H1 (cell line): ENCODE data around the gene SLC7A7. TPM values are rescaled to one million over a fixed set of nuclear protein-coding genes. Genes with fewer than 3 reads are reported as not detected.

ENCODE experiments used
- CTCF ChIA-PET: fragments of 300-600 bp; sonication (Branson Sonifier 250); formaldehyde crosslinking; loops from one replicate; lab custom pipeline; 2021; ENCODE audit not compliant: partially characterized antibody; lab: Charles Lee
- POLR2A ChIA-PET: fragments of 300-600 bp; sonication (Branson Sonifier 250); formaldehyde crosslinking; loops from one replicate; lab custom pipeline; 2021; ENCODE audit warnings: inconsistent platforms; ENCODE audit not compliant: partially characterized antibody; lab: Charles Lee
- DNase-seq, 2 experiments: peaks; one replicate each; pipeline versions ENCODE4 v3.0.0 to v3.0.0-alpha.2; 2010 to 2022; ENCODE audit warnings: low spot score in 2 of 2, low read depth in 1 of 2, mixed read lengths in 1 of 2
- FAIRE-seq: peaks from 2 replicates; lab custom pipeline; 2011; peaks lifted over from hg19 to GRCh38; lab: Jason Lieb, UNC
- H2AFZ ChIP-seq: 2 replicates; pipeline ENCODE4 v1.8.1; 2012; ENCODE audit warnings: low read length, inconsistent platforms
- H2AK5ac ChIP-seq: 2 replicates; pipeline ENCODE4 v1.6.1; 2013; ENCODE audit warnings: low read depth, low read length
- H2BK120ac ChIP-seq: replicated peaks from 2 replicates; pipeline ENCODE3; 2013; ENCODE audit warnings: low read depth, low read length, inconsistent platforms
- H2BK12ac ChIP-seq: 2 replicates; pipeline ENCODE4 v1.6.1; 2013; ENCODE audit warnings: low read depth, low read length
- H2BK15ac ChIP-seq: 2 replicates; pipeline ENCODE4 v1.6.1; 2013; ENCODE audit warnings: low read length
- H2BK20ac ChIP-seq: 2 replicates; pipeline ENCODE4 v1.6.1; 2013; ENCODE audit warnings: low read length
- H2BK5ac ChIP-seq: 2 replicates; pipeline ENCODE4 v1.6.1; 2013; ENCODE audit warnings: low read depth, low read length
- H3K14ac ChIP-seq: 2 replicates; pipeline ENCODE4 v1.6.1; 2013; ENCODE audit warnings: inconsistent platforms; ENCODE audit not compliant: insufficient read length
- H3K18ac ChIP-seq: 2 replicates; pipeline ENCODE4 v1.6.1; 2013; ENCODE audit warnings: low read length; ENCODE audit errors: extremely low read depth
- H3K23ac ChIP-seq: 2 replicates; pipeline ENCODE4 v1.6.1; 2013; ENCODE audit warnings: inconsistent platforms; ENCODE audit not compliant: insufficient read length
- H3K23me2 ChIP-seq: 2 replicates; pipeline ENCODE4 v1.6.1; 2013; ENCODE audit warnings: low read depth, low read length
- H3K27ac ChIP-seq: 2 replicates; pipeline ENCODE4 v1.6.1; 2011; ENCODE audit warnings: low read depth, low read length, inconsistent platforms
- H3K27me3 ChIP-seq, 4 experiments: replicated peaks in 1 of 4; 1 replicate in 1 of 4; 2 replicates in 3 of 4; pipeline versions ENCODE4 v1.6.1 to v1.8.1; 2011 to 2013; ENCODE audit warnings: low read length in 3 of 4, mild to moderate bottlenecking in 3 of 4, inconsistent platforms in 2 of 4, mixed read lengths in 2 of 4, moderate library complexity in 1 of 4; ENCODE audit not compliant: control insufficient read depth in 3 of 4, insufficient read depth in 3 of 4; ENCODE audit errors: extremely low read depth in 1 of 4
- H3K36me3 ChIP-seq, 4 experiments: 2 replicates each; pipeline versions ENCODE4 v1.6.1 to v1.8.1; 2011 to 2013; ENCODE audit warnings: mild to moderate bottlenecking in 4 of 4, low read length in 3 of 4, moderate library complexity in 2 of 4, control low read depth in 1 of 4, inconsistent platforms in 1 of 4; ENCODE audit not compliant: insufficient read depth in 4 of 4, control insufficient read depth in 2 of 4
- H3K4ac ChIP-seq: replicated peaks from 2 replicates; pipeline ENCODE3; 2013; ENCODE audit warnings: low read length, low read depth, mixed read lengths, inconsistent platforms; ENCODE audit not compliant: insufficient read length
- H3K4me1 ChIP-seq, 4 experiments: replicated peaks in 1 of 4; 1 replicate in 1 of 4; 2 replicates in 3 of 4; pipeline versions ENCODE4 v1.6.1 to v1.8.1; 2011 to 2013; ENCODE audit warnings: low read length in 3 of 4, inconsistent platforms in 2 of 4, mixed read lengths in 1 of 4; ENCODE audit not compliant: insufficient read depth in 4 of 4, control insufficient read depth in 3 of 4
- H3K4me2 ChIP-seq, 2 experiments: 2 replicates each; pipeline versions ENCODE4 v1.6.1 to v1.8.1; 2011 to 2013; ENCODE audit warnings: low read depth in 2 of 2, low read length in 2 of 2, control low read depth in 1 of 2, inconsistent platforms in 1 of 2, mild to moderate bottlenecking in 1 of 2; ENCODE audit not compliant: insufficient read depth in 1 of 2
- H3K4me3 ChIP-seq, 4 experiments: fragments of 200-600, 300-600 bp in 1 of 4; sonication (generic), shearing (Covaris generic), sonication (Bioruptor Twin) in 1 of 4; 2 replicates each; pipeline versions ENCODE4 v1.5.1 to v1.8.1; 2011 to 2016; ENCODE audit warnings: low read length in 4 of 4, low read depth in 3 of 4, control low read depth in 2 of 4, inconsistent platforms in 2 of 4, mild to moderate bottlenecking in 2 of 4, mixed read lengths in 1 of 4, moderate library complexity in 1 of 4; ENCODE audit not compliant: insufficient read depth in 2 of 4; ENCODE audit errors: extremely low read depth in 1 of 4
- H3K56ac ChIP-seq: replicated peaks from 2 replicates; pipeline ENCODE3; 2013; ENCODE audit warnings: low read depth, mild to moderate bottlenecking, mixed read lengths, low read length, inconsistent platforms; ENCODE audit not compliant: insufficient read length
- H3K79me1 ChIP-seq: 2 replicates; pipeline ENCODE4 v1.6.1; 2013; ENCODE audit warnings: low read depth, low read length, control low read depth
- H3K79me2 ChIP-seq, 2 experiments: 2 replicates each; pipeline versions ENCODE4 v1.6.1 to v1.8.1; 2012 to 2013; ENCODE audit warnings: low read length in 2 of 2, mild to moderate bottlenecking in 2 of 2, inconsistent platforms in 1 of 2; ENCODE audit not compliant: insufficient read depth in 2 of 2, control insufficient read depth in 1 of 2
- H3K9ac ChIP-seq, 4 experiments: replicated peaks in 1 of 4; 1 replicate in 1 of 4; 2 replicates in 3 of 4; pipeline versions ENCODE4 v1.6.1 to v1.8.1; 2011 to 2013; ENCODE audit warnings: low read depth in 3 of 4, low read length in 3 of 4, control low read depth in 2 of 4, mild to moderate bottlenecking in 2 of 4, moderate library complexity in 2 of 4, inconsistent platforms in 1 of 4; ENCODE audit errors: extremely low read depth in 1 of 4
- H3K9me3 ChIP-seq, 2 experiments: 2 replicates each; pipeline versions ENCODE4 v1.6.1 to v1.8.1; 2012 to 2013; ENCODE audit warnings: mild to moderate bottlenecking in 2 of 2, moderate library complexity in 2 of 2, control low read depth in 1 of 2, inconsistent platforms in 1 of 2, low read depth in 1 of 2, low read length in 1 of 2, mixed read lengths in 1 of 2; ENCODE audit not compliant: insufficient read depth in 2 of 2
- H4K20me1 ChIP-seq, 2 experiments: replicated peaks in 1 of 2; 2 replicates each; pipeline versions ENCODE3 to v1.8.1; 2011 to 2013; ENCODE audit warnings: inconsistent platforms in 2 of 2, low read length in 2 of 2, mild to moderate bottlenecking in 1 of 2; ENCODE audit not compliant: insufficient read depth in 2 of 2, control insufficient read depth in 1 of 2
- H4K5ac ChIP-seq: 2 replicates; pipeline ENCODE4 v1.6.1; 2013; ENCODE audit warnings: low read length, low read depth, mixed read lengths, inconsistent platforms; ENCODE audit not compliant: insufficient read length
- H4K8ac ChIP-seq: 2 replicates; pipeline ENCODE4 v1.8.0; 2013; ENCODE audit warnings: mild to moderate bottlenecking, moderate library complexity, low read length, inconsistent platforms; ENCODE audit not compliant: insufficient read depth; ENCODE audit errors: extremely low read depth
- H4K91ac ChIP-seq: replicated peaks from 2 replicates; pipeline ENCODE3; 2013; ENCODE audit warnings: low read length, mixed read lengths, inconsistent platforms; ENCODE audit not compliant: insufficient read length
- ATF2 ChIP-seq: IDR thresholded peaks from 2 replicates; pipeline ENCODE4 v1.6.1; 2012; ENCODE audit warnings: low read length, inconsistent platforms
- CTCF ChIP-seq, 3 experiments: IDR thresholded peaks; 1 replicate in 2 of 3; 2 replicates in 1 of 3; pipeline versions ENCODE4 v1.5.1 to v1.6.1; 2011; ENCODE audit warnings: low read length in 3 of 3, mild to moderate bottlenecking in 3 of 3, inconsistent platforms in 2 of 3, low read depth in 1 of 3, moderate library complexity in 1 of 3; ENCODE audit not compliant: insufficient read depth in 1 of 3; ENCODE audit errors: control extremely low read depth in 1 of 3
- EZH2 ChIP-seq: fragments of 200-600 bp; sonication (generic); IDR thresholded peaks from 2 replicates; pipeline ENCODE4 v1.7.1; 2012; ENCODE audit warnings: low read depth, mild to moderate bottlenecking, moderate library complexity, low read length, inconsistent platforms; ENCODE audit not compliant: severe bottlenecking
- FOSL1 ChIP-seq: IDR thresholded peaks from 2 replicates; pipeline ENCODE4 v1.6.1; 2011; ENCODE audit warnings: mild to moderate bottlenecking, low read depth, low read length, moderate library complexity; ENCODE audit not compliant: insufficient read depth
- RNF2 ChIP-seq: fragments of 200-900, 300-1000 bp; sonication (generic); IDR thresholded peaks from 2 replicates; pipeline ENCODE4 v1.7.1; 2016; ENCODE audit warnings: borderline replicate concordance, low read depth, mild to moderate bottlenecking, antibody characterized with exemption, low read length; ENCODE audit not compliant: poor library complexity, severe bottlenecking; ENCODE audit errors: missing control alignments
- SIX5 ChIP-seq: IDR thresholded peaks from 2 replicates; pipeline ENCODE4 v1.6.1; 2011; ENCODE audit warnings: mild to moderate bottlenecking, low read depth, low read length
- WGBS, 2 experiments: shearing (Covaris generic) in 1 of 2; methylation state at CpG; one replicate each; pipeline versions ENCODE4 v1.1.6 to v1.1.7; 2013 to 2015; ENCODE audit warnings: low lambda C conversion rate in 2 of 2, mixed read lengths in 2 of 2, inconsistent platforms in 1 of 2, low coverage in 1 of 2, missing lambda C conversion rate in 1 of 2; ENCODE audit not compliant: insufficient replicate concordance in 2 of 2, insufficient coverage in 1 of 2, insufficient read length in 1 of 2; ENCODE audit errors: extremely low coverage in 1 of 2, missing lambda C conversion rate in 1 of 2; 5-methylcytosine and 5-hydroxymethylcytosine counted together
- polyA plus RNA-seq, 7 experiments: library from polyadenylated mRNA; depleted of rRNA in 3 of 7; stranded (reverse) in 5 of 7; unstranded in 2 of 7; fragments of >200 nt in 5 of 7; fragments of 200-250 nt in 2 of 7; gene quantifications; 1 replicate in 5 of 7; 2 replicates in 1 of 7; 4 replicates in 1 of 7; pipeline versions ENCODE4 v1.2.1 to v1.2.3, GENCODE V29; 2011 to 2013; ENCODE audit warnings: missing spikeins in 2 of 7, mixed read lengths in 2 of 7
- total RNA-seq: library from RNA; stranded (reverse); fragmentation: NEBNext Ultra II Directional; extraction: Animal tissue kit (Norgen Biotek cat#: 25700); gene quantifications from 2 replicates; pipeline ENCODE4 v1.2.1, GENCODE V29; 2021

SLC7A7 gene
- total and polyA plus RNA-seq, 2 of the 8 experiments (the other 6 are each of a cell fraction or from before 2014, with no cell fraction given), result 5.8 to 14.9 TPM

- no peak overlapping the region for H2BK15ac ChIP-seq
- H3K4me2 ChIP-seq, result no peak overlapping the region
- no peak overlapping the region for H4K5ac ChIP-seq
- CTCF ChIA-PET, result interaction anchor here (0.7 to 53.1 kb wide), 7 partner anchors 9 to 413 kb away, joined by 3 to 1562 read pairs (median 4); partner anchors contain the start of genes LRP10, MMP14 and REM2
- peaks cover 5 to 18% (median 11%) of the 10 kb centered on the region in 4 experiments for H3K4me1 ChIP-seq
- no peak overlapping the region for H3K4ac ChIP-seq
- H3K18ac ChIP-seq, result no peak overlapping the region
- H3K9me3 ChIP-seq, result no peaks in the 10 kb centered on the region
- no peak overlapping the region for H3K9ac ChIP-seq
- H3K27me3 ChIP-seq, result no peaks in the 10 kb centered on the region
- H2BK20ac ChIP-seq, result no peak overlapping the region
- H4K8ac ChIP-seq, result no peak overlapping the region
- no peak overlapping the region for H3K23ac ChIP-seq
- H3K23me2 ChIP-seq, result no peaks in the 10 kb centered on the region; the same call in 1 of the 2 replicates
- no peaks in the 10 kb centered on the region for H3K79me1 ChIP-seq
- DNase-seq, result no peak
- H4K20me1 ChIP-seq, result no peaks in the 10 kb centered on the region
- no peak overlapping the region for H4K91ac ChIP-seq
- TF ChIP-seq EZH2 (no peak), SIX5 (no peak), ATF2 (no peak), RNF2 (no peak), CTCF (IDR thresholded peaks at IDR 0.05; ENCODE audit: control extremely low read depth in 1 of 3, insufficient read depth in 1 of 3, low read depth in 1 of 3, low read length in 3 of 3) (no peak), FOSL1 (no peak)
- TF ChIP-seq, all 59 proteins: peak for 0
- FAIRE-seq, result no peak
- Histone ChIP-seq H2BK120ac (no peak overlapping the region), H2BK5ac (no peak overlapping the region), H3K14ac (no peak overlapping the region), H3K4me3 (no peak overlapping the region), H3K79me2 (no peaks in the 10 kb centered on the region), H2AFZ (no peak overlapping the region), H3K27ac (no peak overlapping the region), H2BK12ac (no peak overlapping the region), H3K36me3 (no peaks in the 10 kb centered on the region), H2AK5ac (no peak overlapping the region), H3K56ac (no peak overlapping the region)
- POLR2A ChIA-PET, result interaction anchor here (1.1 to 2.2 kb wide), 2 partner anchors 10 to 25 kb away, joined by 4 to 8 read pairs; no protein-coding TSS in a partner anchor
- WGBS, 2 experiments, result 82% methylated on average over 2 of the region's 2 CpGs; no CpG with 5 or more reads in 1 of the 2 experiments
Observed at GRCh38 chr14:22811722-22812121, 3.5 kb downstream of the SLC7A7 start.
